CD4-positive, alpha-beta T cell treated with Interleukin-10 for 1 hour (primary cell): ENCODE measurements around the gene MRNIP.
"Not testable (repeated sequence)": the region's sequence is repeated elsewhere in the genome, so short reads cannot be mapped to it uniquely, and the experiment has no call there.

ENCODE experiments used
- DNase-seq: peaks from one replicate; pipeline ENCODE4 v3.0.0-alpha.2; 2020

Gene MRNIP

GRCh38 chr5:179887095-179887494, 28.5 kb upstream of the MRNIP start:
- DNase-seq: no peak

GRCh38 chr5:179886190-179886911, 27.7 kb upstream of the MRNIP start:
- DNase-seq: no peak

GRCh38 chr5:179885491-179886090, 27.0 kb upstream of the MRNIP start:
- no peak for DNase-seq

- no peak for DNase-seq
Observed at GRCh38 chr5:179883163-179883562, 24.5 kb upstream of the MRNIP start.

GRCh38 chr5:179882338-179882737, 23.7 kb upstream of the MRNIP start:
- DNase-seq: no peak

GRCh38 chr5:179880848-179881590, 22.4 kb upstream of the MRNIP start:
- no peak for DNase-seq

- no peak for DNase-seq
Observed at GRCh38 chr5:179880066-179880650, 21.5 kb upstream of the MRNIP start.

GRCh38 chr5:179879690-179880010, 21.0 kb upstream of the MRNIP start:
- no peak for DNase-seq

GRCh38 chr5:179879003-179879689, 20.5 kb upstream of the MRNIP start:
- DNase-seq: no peak

GRCh38 chr5:179878222-179879002, 19.8 kb upstream of the MRNIP start:
- DNase-seq: no peak

- no peak for DNase-seq
Observed at GRCh38 chr5:179876610-179876952, 18.0 kb upstream of the MRNIP start.

GRCh38 chr5:179875741-179876609, 17.4 kb upstream of the MRNIP start:
- no peak for DNase-seq

GRCh38 chr5:179874536-179875292, 16.1 kb upstream of the MRNIP start:
- no peak for DNase-seq

- no peak for DNase-seq
Observed at GRCh38 chr5:179874136-179874535, 15.5 kb upstream of the MRNIP start.

- no peak for DNase-seq
Observed at GRCh38 chr5:179873588-179874110, 15.0 kb upstream of the MRNIP start.

- DNase-seq: no peak
Observed at GRCh38 chr5:179872828-179873575, 14.4 kb upstream of the MRNIP start.

GRCh38 chr5:179872055-179872827, 13.6 kb upstream of the MRNIP start:
- no peak for DNase-seq

- not testable (repeated sequence) for DNase-seq
Observed at GRCh38 chr5:179871533-179871932, 12.9 kb upstream of the MRNIP start.

GRCh38 chr5:179870952-179871351, 12.3 kb upstream of the MRNIP start:
- no peak for DNase-seq
